Esophagus (tissue), 2 donors: ENCODE results near the gene BCS1L. TPM values are rescaled to one million over a fixed set of nuclear protein-coding genes. Genes with fewer than 3 reads are reported as not detected.

Experiments
- H3K27ac ChIP-seq, 2 donors: one replicate each; pipeline ENCODE4 v1.5.1; 2013; ENCODE audit warnings: low read depth in 2 of 2, mild to moderate bottlenecking in 2 of 2, inconsistent platforms in 1 of 2, low read length in 1 of 2, moderate library complexity in 1 of 2
- H3K27me3 ChIP-seq, 2 donors: one replicate each; pipeline ENCODE4 v1.6.1; 2013; ENCODE audit warnings: low read length in 2 of 2, control low read depth in 1 of 2, mild to moderate bottlenecking in 1 of 2; ENCODE audit not compliant: insufficient read depth in 2 of 2, control insufficient read depth in 1 of 2
- H3K36me3 ChIP-seq, 2 donors: one replicate each; pipeline ENCODE4 v1.6.1; 2013; ENCODE audit warnings: low read length in 1 of 2; ENCODE audit not compliant: control insufficient read depth in 2 of 2, insufficient read depth in 2 of 2
- H3K4me1 ChIP-seq, 2 donors: one replicate each; pipeline ENCODE4 v1.6.1; 2013; ENCODE audit warnings: low read length in 1 of 2; ENCODE audit not compliant: control insufficient read depth in 2 of 2, insufficient read depth in 2 of 2
- H3K4me3 ChIP-seq, 2 donors: one replicate each; pipeline ENCODE4 v1.5.1; 2013; ENCODE audit warnings: low read length in 2 of 2, mild to moderate bottlenecking in 2 of 2, low read depth in 1 of 2, moderate library complexity in 1 of 2
- H3K9me3 ChIP-seq, 2 donors: one replicate each; pipeline ENCODE4 v1.6.1; 2013; ENCODE audit warnings: mild to moderate bottlenecking in 2 of 2, low read depth in 1 of 2, low read length in 1 of 2, moderate library complexity in 1 of 2; ENCODE audit not compliant: control insufficient read depth in 2 of 2, insufficient read depth in 1 of 2
- WGBS, 2 donors: extraction: QIAGEN DNeasy Blood & Tissue Kit; methylation state at CpG; one replicate each; pipeline ENCODE4 v1.1.7; 2013; 5-methylcytosine and 5-hydroxymethylcytosine counted together
- polyA plus RNA-seq, 2 donors: library from polyadenylated mRNA; stranded (reverse); fragments of 200-250 nt; gene quantifications; one replicate each; pipeline ENCODE4 v1.2.3, GENCODE V29; 2013
- donor health status: healthy with polysubstance abuse.
- donor health status: Bipolar disorder and iron deficiency.

BCS1L gene
- polyA plus RNA-seq, 2 donors, result 38.5 to 53.8 TPM

- Histone ChIP-seq H3K4me3 (peak overlapping the region; percentile 78 to 86), H3K9me3 (no peaks in the 10 kb centered on the region), H3K27me3 (no peaks in the 10 kb centered on the region), H3K4me1 (peaks cover 0 to 6% of the 10 kb centered on the region in 2 donors), H3K36me3 (peaks cover 11 to 22% of the 10 kb centered on the region in 2 donors), H3K27ac (peak overlapping the region; percentile 75 to 81)
- WGBS, 2 donors, result 1% methylated on average over 27 of the region's 27 CpGs
Observed at GRCh38 chr2:218658671-218659257, 719 bp upstream of the BCS1L start.

- H3K27me3 ChIP-seq, result no peaks in the 10 kb centered on the region
- peaks cover 23 to 31% of the 10 kb centered on the region in 2 donors for H3K36me3 ChIP-seq
- H3K4me1 ChIP-seq, result peaks cover 0 to 6% of the 10 kb centered on the region in 2 donors
- WGBS, 2 donors, result 11 to 14% methylated on average over 8 of the region's 8 CpGs
- peak overlapping the region; percentile 8 to 75 for H3K27ac ChIP-seq
- H3K4me3 ChIP-seq, result peak overlapping the region; percentile 78 to 86
- no peaks in the 10 kb centered on the region for H3K9me3 ChIP-seq
Observed at GRCh38 chr2:218659988-218660358, 490 bp downstream of the BCS1L start.

GRCh38 chr2:218662377-218662776 is 2.9 kb downstream of the BCS1L start:
- 86 to 91% methylated on average over 7 of the region's 7 CpGs for WGBS, 2 donors
- H3K4me3 ChIP-seq, result no peak overlapping the region
- H3K4me1 ChIP-seq, result peaks cover 0 to 6% of the 10 kb centered on the region in 2 donors
- H3K36me3 ChIP-seq, result peaks cover 20 to 36% of the 10 kb centered on the region in 2 donors
- no peaks in the 10 kb centered on the region for H3K27me3 ChIP-seq
- no peaks in the 10 kb centered on the region for H3K9me3 ChIP-seq
- H3K27ac ChIP-seq, result no peak overlapping the region

GRCh38 chr2:218662827-218663226 is 3.3 kb downstream of the BCS1L start:
- Histone ChIP-seq H3K27ac (no peak overlapping the region), H3K4me1 (peaks cover 0 to 6% of the 10 kb centered on the region in 2 donors), H3K27me3 (no peaks in the 10 kb centered on the region), H3K36me3 (peaks cover 22 to 36% of the 10 kb centered on the region in 2 donors), H3K9me3 (no peaks in the 10 kb centered on the region), H3K4me3 (no peak overlapping the region)
- WGBS, 2 donors, result 87 to 91% methylated on average over 10 of the region's 10 CpGs

- Histone ChIP-seq H3K4me1 (peaks cover 0 to 3% of the 10 kb centered on the region in 2 donors), H3K36me3 (peaks cover 25 to 36% of the 10 kb centered on the region in 2 donors), H3K27ac (no peak overlapping the region), H3K9me3 (no peaks in the 10 kb centered on the region), H3K4me3 (no peak overlapping the region), H3K27me3 (no peaks in the 10 kb centered on the region)
- 86 to 91% methylated on average over 15 of the region's 15 CpGs for WGBS, 2 donors
Observed at GRCh38 chr2:218663901-218664300, 4.4 kb downstream of the BCS1L start.

GRCh38 chr2:218664653-218665052 is 5.2 kb downstream of the BCS1L start:
- Histone ChIP-seq H3K27ac (no peak overlapping the region), H3K4me1 (peaks cover 0 to 3% of the 10 kb centered on the region in 2 donors), H3K36me3 (peaks cover 25 to 36% of the 10 kb centered on the region in 2 donors), H3K4me3 (no peak overlapping the region), H3K27me3 (no peaks in the 10 kb centered on the region), H3K9me3 (no peaks in the 10 kb centered on the region)
- 90 to 95% methylated on average over 7 of the region's 7 CpGs for WGBS, 2 donors

GRCh38 chr2:218671097-218671653 is 11.7 kb downstream of the BCS1L start:
- H3K4me1 ChIP-seq, result peaks cover 0 to 5% of the 10 kb centered on the region in 2 donors
- H3K27ac ChIP-seq, result peak overlapping the region; percentile 74 to 92
- H3K9me3 ChIP-seq, result no peaks in the 10 kb centered on the region
- H3K27me3 ChIP-seq, result no peaks in the 10 kb centered on the region
- 33 to 36% methylated on average over 12 of the region's 12 CpGs for WGBS, 2 donors
- H3K4me3 ChIP-seq, result peak overlapping the region; percentile 80 to 99
- peaks cover 4 to 9% of the 10 kb centered on the region in 2 donors for H3K36me3 ChIP-seq

GRCh38 chr2:218671654-218672566 is 12.4 kb downstream of the BCS1L start, which contains the start of the genes RNF25 and STK36:
Gene RNF25, minus strand, starts transcription at chr2:218672002. Its CDS starts 32 bp downstream, at chr2:218671970.
Gene STK36, plus strand, starts transcription at chr2:218672086. Its CDS starts 744 bp downstream, at chr2:218672830.
- Histone ChIP-seq H3K36me3 (peaks cover 4 to 9% of the 10 kb centered on the region in 2 donors), H3K27ac (peak within 1 kb of the TSS; percentile 74 to 92), H3K4me3 (peak within 1 kb of the TSS; percentile 80 to 99), H3K27me3 (no peaks in the 10 kb centered on the region), H3K4me1 (peaks cover 0 to 5% of the 10 kb centered on the region in 2 donors), H3K9me3 (no peaks in the 10 kb centered on the region)
- WGBS, 2 donors, result 0% methylated on average over 49 of the region's 49 CpGs

- Histone ChIP-seq H3K9me3 (no peaks in the 10 kb centered on the region), H3K36me3 (peaks cover 4 to 10% of the 10 kb centered on the region in 2 donors), H3K4me1 (no peaks in the 10 kb centered on the region), H3K27ac (no peak overlapping the region), H3K27me3 (no peaks in the 10 kb centered on the region), H3K4me3 (no peak overlapping the region)
- 69 to 71% methylated on average over 4 of the region's 4 CpGs for WGBS, 2 donors
Observed at GRCh38 chr2:218679119-218679518, 19.6 kb downstream of the BCS1L start.
